Cardiac muscle cell (in vitro differentiated cells and primary cell): ENCODE measurements around the gene SLC39A1. TPM values are rescaled to one million over a fixed set of nuclear protein-coding genes. Genes with fewer than 3 reads are reported as not detected.
A peak's percentile ranks its signal among the peaks of the same experiment; 100 is the strongest.

Experiments used
- DNase-seq, 2 donors: peaks; one replicate each; pipeline versions ENCODE4 v3.0.0 to v3.0.0-alpha.2; 2010 to 2017; ENCODE audit warnings: low read depth in 1 of 2, low spot score in 1 of 2
- H3K27ac ChIP-seq: fragments of 200-600 bp; sonication (generic); 2 replicates; pipeline ENCODE4 v1.5.1; 2016
- H3K27me3 ChIP-seq: fragments of 200-600 bp; sonication (generic); 2 replicates; pipeline ENCODE4 v1.6.0; 2016; ENCODE audit warnings: control low read depth
- H3K36me3 ChIP-seq: fragments of 200-600 bp; sonication (generic); 2 replicates; pipeline ENCODE4 v1.5.1; 2016; ENCODE audit warnings: control low read depth
- H3K4me1 ChIP-seq: fragments of 200-600 bp; sonication (generic); 2 replicates; pipeline ENCODE4 v1.8.1; 2017; ENCODE audit warnings: low read depth, mild to moderate bottlenecking, mixed run types
- H3K4me3 ChIP-seq: fragments of 200-600 bp; sonication (generic); 2 replicates; pipeline ENCODE4 v1.5.1; 2016; ENCODE audit warnings: mild to moderate bottlenecking
- H3K9me3 ChIP-seq: fragments of 200-600 bp; sonication (generic); 2 replicates; pipeline ENCODE4 v1.5.1; 2017; ENCODE audit warnings: low read depth, mild to moderate bottlenecking, control low read depth
- CTCF ChIP-seq: IDR thresholded peaks from 2 replicates; pipeline ENCODE4 v1.5.1; 2012; ENCODE audit warnings: low read depth, mild to moderate bottlenecking, low read length
- polyA plus RNA-seq: library from polyadenylated mRNA; unstranded; fragments of >200 nt; fragmentation: Nextera tagmentation; extraction: Ambion mirVana; gene quantifications from 2 replicates; pipeline ENCODE4 v1.2.1, GENCODE V29; 2016
- total RNA-seq: library from RNA; depleted of rRNA; stranded (reverse); fragments of >200 nt; gene quantifications from 2 replicates; pipeline ENCODE4 v1.2.3, GENCODE V29; 2016

Gene SLC39A1
- total and polyA plus RNA-seq, 2 experiments from 2014 or later, result 71.2 to 75.8 TPM

GRCh38 chr1:153970346-153970745 is 7.0 kb upstream of the SLC39A1 start:
- H3K27me3 ChIP-seq, result no peaks in the 10 kb centered on the region
- DNase-seq, result no peak
- H3K4me1 ChIP-seq, result peaks cover 8% of the 10 kb centered on the region
- H3K4me3 ChIP-seq, result no peak overlapping the region
- no peak overlapping the region for H3K27ac ChIP-seq
- TF ChIP-seq CTCF, result no peak
- peaks cover 13% of the 10 kb centered on the region for H3K36me3 ChIP-seq
- H3K9me3 ChIP-seq, result no peaks in the 10 kb centered on the region

- peaks cover 8% of the 10 kb centered on the region for H3K4me1 ChIP-seq
- no peaks in the 10 kb centered on the region for H3K9me3 ChIP-seq
- no peak for DNase-seq
- peak overlapping the region; percentile 57 for H3K4me3 ChIP-seq
- H3K27me3 ChIP-seq, result no peaks in the 10 kb centered on the region
- TF ChIP-seq CTCF, result no peak
- H3K27ac ChIP-seq, result peak overlapping the region; percentile 92
- H3K36me3 ChIP-seq, result peaks cover 3% of the 10 kb centered on the region
These were observed 5.6 kb upstream of the SLC39A1 start for GRCh38 chr1:153968972-153969371.

- Histone ChIP-seq H3K27ac (peak overlapping the region; percentile 92), H3K9me3 (no peaks in the 10 kb centered on the region), H3K36me3 (no peaks in the 10 kb centered on the region), H3K4me3 (peak overlapping the region; percentile 57), H3K27me3 (no peaks in the 10 kb centered on the region), H3K4me1 (peaks cover 8% of the 10 kb centered on the region)
- no peak for DNase-seq
- TF ChIP-seq CTCF, result no peak
These were observed 5.1 kb upstream of the SLC39A1 start for GRCh38 chr1:153968408-153968807.

GRCh38 chr1:153968000-153968363 is 4.6 kb upstream of the SLC39A1 start:
- Histone ChIP-seq H3K36me3 (no peaks in the 10 kb centered on the region), H3K27me3 (no peaks in the 10 kb centered on the region), H3K4me3 (peak overlapping the region; percentile 57), H3K4me1 (peaks cover 8% of the 10 kb centered on the region), H3K9me3 (no peaks in the 10 kb centered on the region), H3K27ac (peak overlapping the region; percentile 92)
- no peak for DNase-seq
- no peak for TF ChIP-seq CTCF

- Histone ChIP-seq H3K4me1 (peaks cover 10% of the 10 kb centered on the region), H3K4me3 (peak within 1 kb of the TSS; percentile 57), H3K36me3 (no peaks in the 10 kb centered on the region), H3K27ac (peak within 1 kb of the TSS; percentile 92), H3K9me3 (no peaks in the 10 kb centered on the region), H3K27me3 (no peaks in the 10 kb centered on the region)
- DNase-seq, result peak; percentile 98 to 99
- TF ChIP-seq CTCF, result peak; percentile 48
These were observed 4.0 kb upstream of the SLC39A1 start, which contains the start of gene CREB3L4 for GRCh38 chr1:153967107-153967999. TSS of gene CREB3L4 (plus strand) at chr1:153967902. CDS start at chr1:153968526, 624 bp downstream.
